ENCODE measurements around the gene VWC2L.

The VWC2L gene

DNA sequence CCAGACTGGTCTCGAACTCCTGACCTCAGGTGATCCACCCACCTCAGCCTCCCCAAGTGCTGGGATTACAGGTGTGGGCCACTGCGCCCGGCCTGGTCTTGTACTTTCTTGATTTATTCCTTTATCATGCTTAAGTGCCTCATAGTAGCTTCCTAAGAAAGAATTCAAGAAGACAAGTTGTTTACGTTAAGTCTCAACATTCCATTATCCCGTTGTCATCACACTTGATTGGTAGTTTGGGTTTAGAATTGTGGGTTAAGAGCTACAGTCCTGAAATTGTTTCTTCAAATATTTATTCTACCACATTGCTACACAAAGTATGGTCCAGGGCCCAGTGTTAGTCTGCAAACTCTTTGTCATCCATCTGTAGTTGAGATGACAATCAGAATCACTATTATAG, 194.0 kb downstream of the VWC2L start:
- no peak for DNase-seq

DNA sequence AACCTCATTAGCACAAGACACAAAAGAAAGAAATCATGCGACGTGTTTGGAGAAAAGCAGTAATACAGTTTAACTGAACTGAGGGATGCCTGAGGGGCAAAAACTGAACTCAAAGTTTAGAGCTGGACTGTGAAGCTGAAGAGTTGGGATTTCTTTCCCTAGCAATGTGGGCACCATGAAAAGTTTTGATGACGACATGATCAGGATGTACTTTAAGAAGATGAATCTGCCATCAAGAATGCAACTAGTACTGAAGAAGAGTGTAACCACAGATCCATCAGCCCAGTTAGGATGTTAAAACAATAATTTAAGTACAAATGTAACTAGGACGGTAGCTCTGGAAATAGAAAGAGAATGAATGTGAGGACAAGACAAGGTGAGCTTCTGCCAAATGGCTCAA, 196.2 kb downstream of the VWC2L start:
- DNase-seq, result no peak

DNA sequence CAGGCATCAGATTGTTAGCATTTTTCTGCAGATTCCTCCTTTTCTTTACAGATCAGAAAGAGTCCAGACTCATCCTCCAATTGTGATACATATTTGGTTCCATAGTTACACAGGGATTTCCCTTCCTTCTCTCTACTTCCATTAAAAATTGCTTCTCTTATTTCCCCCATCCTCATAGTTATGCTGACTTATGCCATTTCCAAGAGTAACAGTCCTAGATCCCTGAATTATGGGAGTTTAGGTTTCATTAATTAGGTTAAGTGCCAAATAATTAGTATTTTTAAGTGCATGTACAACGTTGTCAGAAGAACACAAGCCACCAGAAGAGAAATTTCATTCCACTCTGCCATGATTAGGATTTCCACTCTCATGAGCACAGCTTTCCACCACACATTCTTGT, 200.2 kb downstream of the VWC2L start:
- DNase-seq, result no peak

DNA sequence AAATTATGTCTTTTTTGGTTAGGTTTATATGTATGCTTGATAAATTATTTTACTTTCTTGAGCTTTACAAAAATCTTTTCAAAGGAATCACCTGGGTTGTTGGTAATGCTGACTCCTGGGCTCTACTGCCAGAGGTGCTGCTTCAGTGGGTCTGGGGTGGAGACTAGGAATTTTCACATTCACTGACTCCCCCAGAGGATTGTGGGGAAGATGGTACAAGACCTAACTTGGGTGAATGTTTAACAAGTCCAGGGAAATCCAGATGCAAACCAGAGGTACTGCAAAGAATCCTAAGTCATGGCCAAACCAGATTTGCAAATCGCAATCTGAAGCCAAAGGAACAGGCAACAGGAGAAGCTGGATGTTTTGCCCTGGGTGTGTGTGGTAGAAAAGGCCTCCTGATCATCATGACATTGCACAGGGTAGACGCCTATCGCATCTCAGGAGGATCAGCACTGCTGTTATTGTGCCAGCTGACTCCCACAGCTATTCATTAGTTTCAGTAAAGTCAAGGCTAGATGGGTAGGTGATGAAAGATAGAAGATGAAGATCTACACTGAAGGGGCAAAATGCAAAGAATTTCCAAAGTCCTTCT, 213.4 kb downstream of the VWC2L start:
- no peak for DNase-seq

DNA sequence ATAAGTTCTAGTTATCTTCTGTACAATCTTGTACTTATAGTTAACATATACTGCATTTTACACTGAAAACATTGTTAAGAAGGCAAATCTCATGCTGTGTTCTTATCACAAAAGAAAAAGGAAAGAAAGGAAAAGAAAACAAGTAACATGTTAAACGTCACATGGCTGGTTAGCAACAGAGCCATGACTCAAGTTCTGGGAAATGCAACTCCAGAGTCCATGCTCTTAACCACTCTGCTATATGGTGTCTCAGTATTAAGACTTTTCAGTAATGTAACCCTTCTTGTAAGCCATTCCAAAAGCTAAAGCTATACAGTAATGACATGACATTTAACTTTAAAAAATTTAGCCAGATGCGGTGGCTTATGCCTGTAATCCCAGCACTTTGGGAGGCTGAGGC, 217.2 kb downstream of the VWC2L start:
- no peak for DNase-seq
